ENCODE measurements around the gene NR1D2.

DNA sequence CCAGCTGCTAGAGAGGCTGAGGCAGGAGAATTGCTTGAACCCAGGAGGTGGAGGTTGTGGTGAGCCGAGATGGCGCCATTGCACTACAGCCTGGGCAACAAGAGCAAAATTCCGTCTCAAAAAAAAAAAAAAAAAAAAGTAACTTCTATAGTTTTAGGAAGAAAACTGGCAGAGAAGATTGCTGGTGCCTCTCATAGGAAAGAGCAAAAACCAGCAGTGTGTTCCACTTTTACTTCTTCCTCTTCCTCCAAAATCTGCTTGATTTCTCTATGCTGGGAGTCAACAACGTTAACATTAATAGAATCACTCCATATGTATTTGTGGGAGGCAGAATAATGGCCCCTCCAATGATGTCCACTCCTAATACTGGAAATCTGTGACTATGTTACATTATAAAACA, 12.5 kb upstream of the NR1D2 start:
- no peak for TF ChIP-seq RFX5 (IDR thresholded peaks at IDR 0.05)
- TF ChIP-seq E2F6 (IDR thresholded peaks at IDR 0.05; ENCODE audit: borderline replicate concordance, low read depth), result no peak
- no peak for TF ChIP-seq MAZ (IDR thresholded peaks at IDR 0.05; ENCODE audit: borderline replicate concordance, low read depth, low read length)
- TF ChIP-seq CBX8 (IDR thresholded peaks at IDR 0.05), result no peak

Measured in A549 (cell line).